HG03025 (cell line): ENCODE data around the gene PPTC7.
"Not testable (repeated sequence)": the region's sequence is repeated elsewhere in the genome, so short reads cannot be mapped to it uniquely, and the experiment has no call there.

Experiments
- ATAC-seq: cut with Tn5 transposase; IDR thresholded peaks from one replicate; pipeline ENCODE4 v1.9.1; 2021; ENCODE audit warnings: mild to moderate bottlenecking, moderate library complexity; ENCODE audit not compliant: unreplicated experiment, low FRiP score

Gene PPTC7

GRCh38 chr12:110587102-110587501 lies 4.0 kb upstream of the PPTC7 start:
- ATAC-seq: not testable (repeated sequence)

- no peak for ATAC-seq
These were observed 2.2 kb upstream of the PPTC7 start for GRCh38 chr12:110585231-110585799.

DNA sequence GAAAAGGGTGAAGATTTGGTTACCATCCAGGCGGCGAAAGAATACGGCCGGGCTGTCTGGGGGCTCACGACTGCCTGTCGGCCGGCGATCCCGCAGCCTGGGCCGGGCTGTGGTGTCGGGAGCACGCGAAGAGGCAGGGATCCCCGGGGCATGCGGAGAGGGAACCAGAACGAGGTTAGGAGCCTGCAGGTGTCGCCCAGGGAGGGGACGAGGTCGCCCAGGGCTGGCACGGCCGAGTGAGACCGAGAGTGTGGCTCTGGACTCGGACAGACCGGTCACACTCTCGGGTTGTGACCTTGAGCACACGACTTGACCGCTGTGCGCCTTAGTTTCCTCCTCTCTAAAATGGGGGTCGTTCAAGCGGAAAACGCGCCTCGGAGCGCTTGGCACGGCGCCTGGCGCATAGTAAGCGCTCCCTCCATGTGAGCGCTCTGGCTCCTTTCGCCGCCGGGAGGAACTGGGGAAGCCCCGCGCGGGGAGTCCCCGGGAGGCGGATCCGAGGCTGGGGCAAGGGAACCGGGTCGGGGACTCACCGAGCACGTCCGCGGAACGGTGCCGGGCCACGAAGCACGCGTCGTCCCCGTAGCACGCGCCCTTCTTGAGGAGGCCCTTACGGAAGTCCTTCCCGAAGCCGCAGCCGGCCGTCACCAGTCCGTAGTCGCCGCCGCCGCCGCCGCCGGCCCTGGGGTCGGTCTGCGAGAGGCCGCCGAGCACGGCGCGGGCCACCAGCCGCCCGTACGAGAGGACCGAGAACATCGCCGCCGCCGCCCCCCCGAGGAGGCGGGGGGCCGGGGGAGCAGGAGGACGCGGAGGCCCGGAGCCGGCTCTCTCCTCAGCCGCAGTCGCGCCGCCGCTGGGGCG lies 612 bp downstream of the PPTC7 start:
- ATAC-seq: peak; percentile 33

DNA sequence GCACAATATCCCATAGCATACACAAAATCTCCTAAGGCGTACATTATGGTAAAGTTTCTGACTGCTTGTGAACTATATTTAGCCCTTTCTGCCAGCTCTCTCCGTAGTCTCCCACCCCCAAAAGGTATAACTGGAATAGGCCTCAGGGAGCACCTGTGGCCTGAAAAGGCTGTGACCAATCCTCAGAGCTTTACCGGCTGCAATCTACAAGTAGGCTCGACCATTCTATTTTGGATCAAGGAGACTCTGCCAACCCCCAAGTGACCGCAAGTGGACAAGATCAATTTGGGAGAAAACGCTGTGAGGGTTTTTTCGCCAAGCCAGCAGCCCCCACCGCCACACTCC lies 1.2 kb downstream of the PPTC7 start:
- ATAC-seq: no peak

DNA sequence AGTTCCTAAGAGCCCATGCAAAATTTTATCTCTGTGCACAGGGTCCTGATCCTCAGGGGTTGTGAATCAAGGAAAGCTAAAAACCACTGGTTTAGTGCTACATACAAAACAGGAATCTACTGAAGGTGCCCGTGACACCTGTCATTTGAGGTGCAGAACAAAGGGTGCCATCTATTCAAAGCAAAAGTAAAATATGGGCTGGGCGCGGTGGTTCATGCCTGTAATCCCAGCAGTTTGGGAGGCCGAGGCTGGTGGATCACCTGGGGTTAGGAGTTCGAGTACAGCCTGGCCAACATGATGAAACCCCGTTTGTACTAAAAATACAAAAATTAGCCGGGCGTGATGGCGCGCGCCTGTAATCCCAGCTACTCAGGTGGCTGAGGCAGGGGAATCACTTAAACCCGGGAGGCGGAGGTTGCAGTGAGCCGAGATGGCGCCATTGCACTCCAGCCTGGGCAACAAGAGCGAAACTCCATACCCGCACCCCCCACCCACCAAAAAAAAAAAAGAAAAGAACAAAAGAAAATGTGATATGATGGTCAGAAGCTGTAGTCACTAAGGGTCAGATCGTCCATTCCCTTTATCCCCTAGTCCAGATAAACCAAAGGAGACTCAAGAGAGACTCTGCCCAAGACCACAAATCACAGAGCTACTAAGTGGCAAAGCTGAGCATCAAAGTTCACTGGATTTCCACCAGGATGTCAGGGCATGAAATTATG lies 3.4 kb downstream of the PPTC7 start:
- no peak for ATAC-seq

DNA sequence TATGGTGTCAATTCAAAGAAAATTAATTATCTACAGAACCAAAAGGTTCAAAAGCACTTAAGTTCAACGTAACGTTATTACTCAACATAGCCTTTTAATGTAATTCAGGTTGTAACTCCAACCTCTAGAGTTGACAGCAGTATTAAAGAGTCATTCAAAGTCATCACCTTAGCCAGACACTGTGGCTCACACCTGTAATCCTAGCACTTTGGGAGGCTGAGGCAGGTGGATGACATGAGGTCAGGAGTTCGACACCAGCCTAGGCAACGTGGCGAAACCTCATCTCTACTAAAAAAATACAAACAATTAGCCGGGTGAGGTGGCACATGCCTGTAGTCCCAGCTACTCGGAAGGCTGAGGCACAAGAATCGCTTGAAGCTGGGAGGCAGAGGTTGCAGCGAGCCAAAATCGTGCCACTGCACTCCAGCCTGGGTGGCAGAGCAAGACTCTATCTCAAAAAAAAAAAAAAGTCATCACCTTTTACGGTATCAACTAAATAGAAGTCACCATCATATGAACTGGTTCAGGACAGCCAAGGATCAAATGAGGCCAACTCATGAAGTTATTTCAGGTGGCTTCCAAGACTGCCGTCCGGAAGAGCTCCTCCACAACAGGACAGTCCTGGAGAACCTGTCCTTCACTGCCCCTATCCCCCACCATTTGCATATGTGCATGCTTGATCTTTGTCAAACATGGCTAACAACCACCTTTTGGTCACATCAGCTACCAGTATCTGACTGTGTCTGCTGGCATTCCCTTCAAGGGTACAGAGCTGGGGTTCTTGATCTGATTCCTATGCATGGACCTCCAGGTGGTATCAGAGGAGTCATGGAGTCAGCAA lies 4.2 kb downstream of the PPTC7 start:
- ATAC-seq: no peak

DNA sequence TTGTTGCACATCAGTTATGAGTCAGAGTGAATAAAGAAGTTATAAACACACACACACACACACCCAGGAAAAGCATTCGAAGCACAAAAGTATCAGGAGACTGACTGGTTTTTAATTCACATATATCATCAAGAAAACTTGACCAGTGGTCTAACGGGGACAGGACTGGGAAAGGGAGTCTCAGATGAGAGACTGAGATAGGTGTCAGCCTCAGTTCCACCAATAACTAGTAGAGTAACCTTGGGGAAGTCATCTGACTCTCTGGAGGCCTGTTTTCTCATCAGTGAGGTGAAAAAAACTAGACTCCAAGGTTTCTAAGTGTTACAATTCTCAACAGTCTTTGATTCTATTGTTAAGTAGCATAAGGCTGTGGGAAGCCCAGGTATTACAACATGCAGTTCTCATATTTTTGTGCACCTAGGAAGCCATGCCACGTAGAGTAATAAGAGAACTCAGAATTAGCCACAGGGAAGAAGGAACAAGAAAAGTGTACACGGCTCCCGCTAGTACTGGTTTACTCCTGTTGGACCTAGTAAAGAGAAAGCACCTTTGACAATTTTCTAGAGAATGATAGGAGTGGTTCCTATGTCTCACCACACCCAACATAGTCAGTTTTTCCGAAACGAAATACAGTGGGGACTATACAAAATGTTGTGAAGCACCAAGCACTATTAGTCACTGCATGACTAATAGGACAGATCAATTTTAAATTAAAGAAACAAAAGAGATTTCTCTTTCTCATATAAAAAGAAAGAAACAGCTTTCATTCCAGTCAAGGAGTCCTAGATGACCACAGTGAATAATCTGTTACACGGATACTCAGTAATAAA lies 5.0 kb downstream of the PPTC7 start:
- ATAC-seq: no peak

- ATAC-seq: no peak
These were observed 6.6 kb downstream of the PPTC7 start for GRCh38 chr12:110576504-110576903.

DNA sequence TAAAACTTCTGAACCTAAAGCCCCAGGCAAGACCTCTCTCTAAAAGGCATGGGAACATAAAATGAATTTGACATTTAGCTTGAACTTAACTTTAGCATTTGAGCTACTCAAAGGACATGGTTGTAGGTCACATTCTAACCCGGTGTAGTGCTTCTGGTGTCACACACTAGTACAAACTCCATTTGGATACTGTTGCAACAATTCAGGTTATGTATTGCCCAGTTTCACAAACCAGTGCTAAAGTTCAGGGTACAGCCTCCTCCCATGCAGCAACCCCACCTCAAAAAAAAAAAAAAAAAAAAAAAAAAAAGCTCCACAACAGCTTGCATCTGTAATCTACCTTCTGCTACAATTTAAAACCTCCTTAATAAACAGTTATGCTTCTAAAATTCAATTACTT lies 7.8 kb downstream of the PPTC7 start:
- ATAC-seq: no peak

DNA sequence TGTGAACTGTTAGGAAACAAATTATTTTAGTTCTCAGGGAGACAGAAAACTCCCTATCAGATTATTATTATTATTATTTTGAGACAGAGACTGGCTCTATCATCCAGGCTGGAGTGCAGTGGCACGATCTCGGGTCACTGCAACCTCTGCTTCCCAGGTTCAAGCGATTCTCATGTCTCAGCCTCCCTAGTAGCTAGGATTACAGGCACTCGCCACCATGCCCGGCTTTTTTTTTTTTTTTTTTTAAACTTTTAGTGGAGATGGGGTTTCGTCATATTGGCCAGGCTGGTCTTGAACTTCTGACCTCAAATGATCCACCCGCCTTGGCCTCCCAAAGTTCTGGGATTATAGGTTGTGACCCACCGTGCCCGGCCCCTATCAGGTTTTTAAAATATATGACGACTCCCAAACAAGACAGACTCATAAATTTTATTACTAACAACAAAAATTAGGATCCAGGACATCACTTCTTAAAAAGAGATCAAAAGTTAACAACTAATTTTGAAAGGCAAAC lies 8.3 kb downstream of the PPTC7 start:
- not testable (repeated sequence) for ATAC-seq

- ATAC-seq: no peak
These were observed 9.1 kb downstream of the PPTC7 start for GRCh38 chr12:110574044-110574443.

- not testable (repeated sequence) for ATAC-seq
These were observed 12.3 kb downstream of the PPTC7 start for GRCh38 chr12:110570798-110571197.

DNA sequence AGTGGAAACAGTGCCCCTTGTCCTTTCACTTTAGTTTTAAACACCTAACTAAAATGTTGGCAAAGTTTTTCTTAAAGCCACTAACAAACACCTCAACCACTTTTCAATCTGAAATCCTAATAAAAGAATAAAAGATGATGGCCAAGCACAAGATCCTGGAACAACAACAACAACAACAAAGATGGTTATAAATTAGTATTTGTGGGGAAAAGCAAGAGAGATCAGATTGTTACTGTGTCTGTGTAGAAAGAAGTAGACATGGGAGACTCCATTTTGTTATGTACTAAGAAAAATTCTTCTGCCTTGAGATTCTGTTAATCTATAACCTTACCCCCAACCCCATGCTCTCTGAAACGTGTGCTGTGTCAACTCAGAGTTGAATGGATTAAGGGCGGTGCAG lies 13.3 kb downstream of the PPTC7 start:
- ATAC-seq: not testable (repeated sequence)

GRCh38 chr12:110568752-110569151 lies 14.4 kb downstream of the PPTC7 start:
- ATAC-seq: no peak

DNA sequence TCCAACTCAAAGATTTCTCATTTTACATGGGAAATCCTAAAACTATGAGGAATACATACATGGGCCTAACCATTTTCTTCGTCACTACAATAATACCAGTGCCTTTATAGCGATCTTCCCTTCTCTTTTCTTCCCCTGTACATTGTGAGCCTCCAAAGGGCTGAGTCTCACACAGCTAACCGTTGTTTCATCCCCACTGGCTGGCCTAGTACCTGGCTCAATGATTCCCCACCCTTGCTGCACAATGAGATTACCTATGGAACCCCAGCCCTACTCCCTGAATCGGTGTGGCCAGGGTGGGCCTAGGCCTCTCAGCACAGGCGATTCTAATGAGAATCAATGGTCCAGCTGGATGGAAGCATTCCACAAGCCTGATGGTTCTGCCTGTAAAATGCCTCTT lies 16.1 kb downstream of the PPTC7 start:
- ATAC-seq: no peak

GRCh38 chr12:110565894-110566871 lies 16.9 kb downstream of the PPTC7 start:
- ATAC-seq: no peak

DNA sequence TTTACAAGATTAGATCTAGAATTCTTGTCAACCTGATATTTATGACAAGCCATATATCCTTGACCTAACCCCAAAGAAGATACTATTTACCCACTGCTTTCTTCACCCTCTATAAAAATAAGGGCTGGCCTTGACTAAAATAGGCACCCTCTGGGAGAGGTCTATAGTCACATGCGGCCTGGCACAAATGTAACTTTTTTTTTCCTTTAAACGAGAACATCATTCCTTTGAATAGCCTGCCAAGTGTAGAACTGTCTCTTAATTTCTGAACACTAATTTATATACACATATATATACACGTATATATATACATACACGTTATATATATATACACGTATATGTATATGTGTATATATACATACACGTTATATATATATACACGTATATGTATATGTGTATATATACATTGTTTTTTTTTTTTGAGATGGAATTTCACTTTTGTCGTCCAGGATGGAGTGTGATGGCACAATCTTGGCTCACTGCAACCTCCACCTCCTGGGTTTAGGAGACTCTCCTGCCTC lies 18.6 kb downstream of the PPTC7 start:
- no peak for ATAC-seq
